Skeletal muscle satellite cell (primary cell): Measurements from ENCODE around the gene PAXX.
"Not testable (repeated sequence)": the region's sequence is repeated elsewhere in the genome, so short reads cannot be mapped to it uniquely, and the experiment has no call there.

ENCODE experiments used
- H3K27me3 ChIP-seq: 2 replicates; pipeline ENCODE4 v1.7.0; 2013; ENCODE audit warnings: low read length; ENCODE audit not compliant: control insufficient read depth, insufficient read depth
- H3K36me3 ChIP-seq: 2 replicates; pipeline ENCODE4 v1.7.0; 2013; ENCODE audit warnings: mild to moderate bottlenecking, control low read depth, low read length; ENCODE audit not compliant: insufficient read depth
- H3K4me1 ChIP-seq: 2 replicates; pipeline ENCODE4 v1.7.0; 2013; ENCODE audit warnings: low read length; ENCODE audit not compliant: control insufficient read depth, insufficient read depth
- H3K4me2 ChIP-seq: 2 replicates; pipeline ENCODE4 v1.7.0; 2013; ENCODE audit warnings: mild to moderate bottlenecking, low read length
- H3K4me3 ChIP-seq: 2 replicates; pipeline ENCODE4 v1.7.0; 2013; ENCODE audit warnings: low read length
- H3K9ac ChIP-seq: 2 replicates; pipeline ENCODE4 v1.7.0; 2013; ENCODE audit warnings: mild to moderate bottlenecking, low read depth, low read length, moderate library complexity
- H3K9me3 ChIP-seq: replicated peaks from 2 replicates; pipeline ENCODE4 v1.7.0; 2013; ENCODE audit warnings: mild to moderate bottlenecking, control low read depth, low read length

Gene PAXX

DNA sequence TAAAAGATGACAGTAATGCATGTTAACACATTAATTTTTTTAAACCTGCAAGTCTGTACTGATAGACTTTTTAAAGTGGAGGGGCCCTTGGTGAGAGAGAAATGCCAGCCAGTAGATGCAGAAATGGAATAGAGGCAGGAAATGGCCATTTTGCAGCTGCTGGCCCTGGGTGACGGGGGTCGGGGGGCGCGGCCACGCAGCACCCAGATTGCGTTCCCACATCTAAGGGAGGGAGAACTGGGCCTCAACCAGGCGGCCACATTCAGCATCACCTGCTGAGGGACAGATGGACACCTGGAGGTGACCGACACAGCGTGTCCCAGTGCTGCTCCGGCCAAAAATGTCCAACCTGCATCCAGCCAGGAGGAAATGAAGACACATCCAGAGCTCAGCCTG, 10.4 kb downstream of the PAXX start:
- Histone ChIP-seq H3K9ac (no peak overlapping the region), H3K27me3 (no peaks in the 10 kb centered on the region), H3K4me1 (peaks cover 17% of the 10 kb centered on the region)

DNA sequence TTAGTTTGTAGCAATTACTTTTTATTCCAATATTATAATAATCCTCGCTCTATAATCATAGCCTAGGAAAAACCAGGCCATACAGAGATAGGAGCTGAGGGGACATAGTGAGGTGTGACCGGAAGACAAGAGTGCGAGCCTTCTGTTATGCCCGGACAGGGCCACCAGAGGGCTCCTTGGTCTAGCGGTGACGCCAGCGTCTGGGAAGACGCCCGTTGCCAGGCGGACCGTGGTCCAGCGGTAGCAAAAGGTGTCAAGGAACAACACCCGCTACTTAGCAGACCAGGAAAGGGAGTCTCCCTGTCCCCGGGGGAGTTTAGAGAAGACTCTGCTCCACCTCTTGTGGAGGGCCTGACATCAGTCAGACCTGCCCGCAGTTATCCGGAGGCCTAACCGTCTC, 12.1 kb downstream of the PAXX start:
- not testable (repeated sequence) for H3K27me3 ChIP-seq

More for the DNA sequence above, 10.4 kb downstream of the PAXX start:
- no peaks in the 10 kb centered on the region for H3K36me3 ChIP-seq
- H3K4me2 ChIP-seq, result no peak overlapping the region
- no peak overlapping the region for H3K4me3 ChIP-seq
- H3K9me3 ChIP-seq, result no peaks in the 10 kb centered on the region

DNA sequence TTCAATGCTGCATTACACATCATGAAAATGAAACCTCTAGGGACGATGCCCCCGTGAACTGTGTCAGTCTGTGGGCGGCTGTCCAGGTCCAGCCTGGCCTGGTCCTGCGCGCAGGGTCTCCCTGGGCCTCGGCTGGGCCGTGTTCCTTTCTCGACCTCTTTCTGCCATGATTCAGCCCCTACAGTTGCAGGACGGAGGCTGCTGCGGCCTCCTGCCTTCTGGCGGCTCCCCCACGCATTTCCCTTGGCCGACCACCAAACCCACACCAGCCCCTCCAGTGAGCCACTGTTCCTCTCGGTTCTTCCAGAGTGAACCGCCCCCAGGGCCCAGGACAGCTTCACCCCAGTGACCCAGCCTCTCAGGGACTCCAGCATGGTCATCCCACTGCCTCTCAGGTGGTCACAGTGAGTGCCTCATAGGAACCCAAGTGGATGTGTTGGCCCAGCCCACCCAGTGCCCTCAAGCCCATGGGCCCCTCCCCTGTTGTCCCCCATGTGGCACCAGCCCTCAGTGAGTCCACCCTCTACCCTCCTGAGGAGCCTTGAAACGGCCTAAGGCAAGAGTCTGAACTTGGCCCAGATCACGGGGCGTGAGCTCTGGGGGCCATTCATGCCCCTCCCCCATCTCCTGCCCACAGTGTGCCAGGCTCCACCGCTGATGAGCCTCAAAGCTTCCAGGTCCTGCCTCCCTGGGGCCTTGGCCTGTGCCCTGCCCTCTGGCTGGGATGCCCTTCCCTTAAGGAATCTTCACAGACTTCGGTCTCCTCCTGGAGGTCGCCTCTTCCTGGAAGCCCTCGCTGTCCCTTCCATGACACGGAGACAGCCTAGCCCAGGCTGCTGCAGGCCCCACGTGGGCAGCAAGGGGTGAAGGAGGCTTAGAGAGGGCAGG, 14.1 kb downstream of the PAXX start:
- Histone ChIP-seq H3K4me3 (no peak overlapping the region), H3K36me3 (peaks cover 3% of the 10 kb centered on the region), H3K27me3 (no peaks in the 10 kb centered on the region), H3K4me2 (no peak overlapping the region), H3K4me1 (no peaks in the 10 kb centered on the region), H3K9me3 (no peaks in the 10 kb centered on the region), H3K9ac (no peak overlapping the region)

More for the DNA sequence above, 12.1 kb downstream of the PAXX start:
- H3K9me3 ChIP-seq, H3K36me3 ChIP-seq, H3K9ac ChIP-seq, H3K4me1 ChIP-seq, H3K4me2 ChIP-seq, H3K4me3 ChIP-seq: not testable (repeated sequence)

DNA sequence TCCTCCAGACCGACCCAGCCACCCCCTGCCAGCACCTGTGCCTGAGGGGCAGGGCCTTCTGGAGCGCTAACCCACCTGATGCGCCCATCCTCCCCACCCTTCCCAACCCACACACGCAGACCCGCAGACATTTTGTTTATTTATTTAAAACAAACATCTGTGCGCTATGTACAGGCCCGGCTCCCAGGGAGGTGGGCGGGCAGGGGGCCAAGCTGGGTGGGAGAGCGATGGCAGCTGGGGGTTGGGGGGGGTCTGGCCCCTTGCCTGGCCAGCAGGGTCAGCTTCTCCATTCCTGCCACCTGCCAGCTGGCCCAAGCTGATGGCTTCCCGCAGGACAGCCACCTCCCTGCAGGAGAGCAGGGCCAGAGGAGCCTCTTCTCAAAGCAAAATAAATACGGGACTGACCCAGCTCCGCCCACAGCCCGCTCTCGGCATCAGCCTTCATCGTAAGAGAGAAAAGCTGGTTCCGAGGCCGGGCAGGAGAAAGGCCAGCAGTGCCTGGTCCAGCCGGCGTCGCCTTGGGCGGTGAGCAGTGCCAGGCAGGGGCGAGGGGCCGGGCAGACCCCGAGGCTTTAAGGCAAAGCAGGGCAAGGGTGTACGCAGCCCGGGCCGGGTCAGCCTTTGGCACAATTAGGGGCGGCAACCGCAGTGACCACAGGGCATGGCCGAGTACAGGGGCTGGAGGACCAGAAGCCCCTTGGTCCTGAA, 15.0 kb downstream of the PAXX start:
- Histone ChIP-seq H3K4me2 (no peak overlapping the region), H3K4me1 (no peaks in the 10 kb centered on the region), H3K9ac (no peak overlapping the region), H3K36me3 (peaks cover 3% of the 10 kb centered on the region), H3K27me3 (no peaks in the 10 kb centered on the region), H3K9me3 (no peaks in the 10 kb centered on the region), H3K4me3 (no peak overlapping the region)

DNA sequence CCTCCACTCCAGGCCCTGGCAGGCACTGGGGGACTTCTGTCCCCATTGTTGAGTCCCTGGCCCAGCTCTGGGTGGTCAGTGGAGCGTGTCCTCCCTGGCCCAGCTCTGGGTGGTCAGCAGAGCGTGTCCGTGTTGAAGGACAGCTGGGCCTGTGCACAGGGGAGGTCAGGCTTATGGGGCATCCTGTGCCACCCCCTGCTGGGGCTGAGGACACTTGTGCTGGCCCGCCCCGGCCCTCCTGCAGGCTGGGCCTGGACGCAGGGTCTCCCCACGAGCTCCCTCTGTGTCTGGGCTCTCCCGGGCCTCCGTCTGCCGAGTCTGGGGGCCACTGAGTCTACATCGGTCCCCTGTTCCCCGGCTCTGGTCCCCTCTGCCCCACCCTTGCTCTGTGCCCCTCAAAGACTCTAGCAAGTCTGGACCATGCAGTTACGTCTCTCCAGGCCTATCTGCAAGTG, 15.6 kb downstream of the PAXX start:
- H3K9me3 ChIP-seq, result no peaks in the 10 kb centered on the region
- H3K4me1 ChIP-seq, result no peaks in the 10 kb centered on the region
- H3K9ac ChIP-seq, result no peak overlapping the region
- H3K4me3 ChIP-seq, result no peak overlapping the region
- H3K4me2 ChIP-seq, result no peak overlapping the region
- peaks cover 3% of the 10 kb centered on the region for H3K36me3 ChIP-seq
- no peaks in the 10 kb centered on the region for H3K27me3 ChIP-seq

DNA sequence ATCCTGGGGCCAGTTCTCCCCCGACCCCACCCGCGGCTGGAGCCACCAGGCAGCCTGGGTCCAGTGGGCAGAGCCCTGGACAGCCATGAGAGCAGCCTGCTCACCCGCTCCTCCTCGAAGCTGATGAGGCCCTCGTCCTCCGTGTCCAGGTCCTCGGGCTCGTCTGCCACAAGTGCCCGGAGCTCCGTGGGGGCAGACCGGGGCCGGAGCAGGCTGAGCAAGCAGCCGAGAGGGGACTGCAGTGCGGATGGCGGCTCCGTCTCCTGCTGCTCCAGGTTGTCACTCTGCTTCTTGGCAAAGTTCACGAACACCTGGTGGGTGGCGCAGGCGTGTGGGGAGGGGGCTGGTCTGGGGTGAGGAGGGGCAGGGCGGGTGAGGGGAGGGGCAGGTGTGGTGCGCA, 16.1 kb downstream of the PAXX start:
- Histone ChIP-seq H3K27me3 (no peaks in the 10 kb centered on the region), H3K36me3 (peaks cover 3% of the 10 kb centered on the region), H3K9ac (no peak overlapping the region)

DNA sequence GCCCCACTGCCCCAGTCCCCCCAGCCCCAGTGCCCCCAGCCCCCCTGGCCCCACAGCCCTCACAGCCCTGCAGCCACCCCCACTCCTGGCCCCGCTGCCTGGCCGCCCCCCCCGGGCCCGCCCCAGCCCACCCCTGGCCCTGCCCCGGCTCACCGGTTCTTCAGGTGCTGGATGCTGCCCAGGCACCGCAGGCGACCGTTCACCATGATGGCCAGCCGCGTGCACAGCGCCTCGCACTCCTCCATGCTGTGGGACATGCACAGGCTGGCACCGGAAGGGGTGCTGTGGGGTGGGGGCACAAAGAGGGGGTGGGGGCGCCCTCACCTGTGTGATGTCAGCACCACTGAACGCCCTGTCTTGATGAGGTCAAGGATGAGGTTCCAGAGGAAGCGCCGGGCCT, 17.0 kb downstream of the PAXX start:
- peaks cover 3% of the 10 kb centered on the region for H3K36me3 ChIP-seq
- no peak overlapping the region for H3K4me3 ChIP-seq
- no peak overlapping the region for H3K4me2 ChIP-seq
- no peak overlapping the region for H3K9ac ChIP-seq
- no peaks in the 10 kb centered on the region for H3K4me1 ChIP-seq
- H3K27me3 ChIP-seq, result no peaks in the 10 kb centered on the region
- H3K9me3 ChIP-seq, result no peaks in the 10 kb centered on the region

More for the DNA sequence above, 16.1 kb downstream of the PAXX start:
- Histone ChIP-seq H3K4me2 (no peak overlapping the region), H3K4me1 (no peaks in the 10 kb centered on the region), H3K4me3 (no peak overlapping the region), H3K9me3 (no peaks in the 10 kb centered on the region)

DNA sequence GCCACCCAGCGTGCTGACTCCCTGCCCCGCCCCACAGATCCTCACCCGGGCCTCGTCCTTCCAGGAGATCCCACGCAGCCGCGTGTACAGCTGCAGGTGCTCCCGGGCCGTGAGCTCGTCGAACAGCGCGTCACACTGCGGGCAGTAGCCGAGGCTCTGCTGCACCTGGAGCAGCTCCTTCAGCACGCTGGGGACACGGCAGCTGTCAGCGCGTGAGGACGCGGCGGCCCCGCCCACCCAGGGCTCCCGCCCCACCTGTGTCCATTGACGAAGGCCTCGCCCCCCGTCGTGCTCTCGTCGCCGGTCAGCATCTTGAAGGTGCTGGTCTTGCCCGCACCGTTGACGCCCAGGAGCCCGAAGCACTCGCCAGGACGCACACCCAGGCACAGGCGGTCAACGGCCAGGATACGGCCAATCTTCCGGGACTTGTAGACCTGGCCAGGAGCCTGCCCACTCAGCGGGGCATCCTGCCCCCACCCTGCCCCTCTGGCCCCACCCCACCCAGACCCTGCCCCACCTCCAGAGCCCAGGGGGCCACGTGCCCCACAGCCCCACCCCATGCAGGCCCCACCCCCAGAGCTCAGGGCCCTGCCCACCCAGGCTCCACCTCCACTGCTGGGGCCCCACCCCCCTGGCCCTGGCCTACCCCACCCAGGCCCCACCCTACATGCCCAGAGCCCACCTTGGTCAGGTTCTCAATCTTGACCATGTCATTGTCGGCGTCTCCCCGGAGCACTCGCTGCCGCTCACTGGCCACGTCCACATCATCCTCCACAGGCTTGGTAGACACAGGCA, 17.9 kb downstream of the PAXX start:
- Histone ChIP-seq H3K9ac (no peak overlapping the region), H3K36me3 (peaks cover 3% of the 10 kb centered on the region)

DNA sequence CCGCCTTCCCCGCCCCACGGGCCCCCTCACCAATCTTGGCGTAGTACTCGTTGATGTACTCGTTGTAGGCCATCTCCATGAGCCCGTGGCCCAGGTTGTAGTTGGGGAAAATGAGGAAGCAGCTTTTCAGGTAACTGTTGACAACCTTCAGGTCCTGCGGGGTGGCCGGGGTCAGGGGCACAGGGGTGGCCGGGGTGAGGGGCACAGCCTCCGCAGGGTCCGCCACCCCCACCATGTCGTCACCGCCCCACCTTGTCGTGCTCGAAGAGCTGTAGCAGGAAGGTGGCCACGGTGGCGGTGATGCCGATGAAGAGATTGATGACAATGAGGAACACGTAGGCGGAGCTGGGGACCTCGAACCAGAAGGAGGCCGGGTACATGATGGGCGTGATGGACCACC, 18.9 kb downstream of the PAXX start:
- Histone ChIP-seq H3K4me2 (no peak overlapping the region), H3K36me3 (peaks cover 6% of the 10 kb centered on the region), H3K4me3 (no peak overlapping the region)

More for the DNA sequence above, 17.9 kb downstream of the PAXX start:
- no peaks in the 10 kb centered on the region for H3K9me3 ChIP-seq
- no peak overlapping the region for H3K4me3 ChIP-seq
- H3K27me3 ChIP-seq, result no peaks in the 10 kb centered on the region
- no peaks in the 10 kb centered on the region for H3K4me1 ChIP-seq
- no peak overlapping the region for H3K4me2 ChIP-seq

DNA sequence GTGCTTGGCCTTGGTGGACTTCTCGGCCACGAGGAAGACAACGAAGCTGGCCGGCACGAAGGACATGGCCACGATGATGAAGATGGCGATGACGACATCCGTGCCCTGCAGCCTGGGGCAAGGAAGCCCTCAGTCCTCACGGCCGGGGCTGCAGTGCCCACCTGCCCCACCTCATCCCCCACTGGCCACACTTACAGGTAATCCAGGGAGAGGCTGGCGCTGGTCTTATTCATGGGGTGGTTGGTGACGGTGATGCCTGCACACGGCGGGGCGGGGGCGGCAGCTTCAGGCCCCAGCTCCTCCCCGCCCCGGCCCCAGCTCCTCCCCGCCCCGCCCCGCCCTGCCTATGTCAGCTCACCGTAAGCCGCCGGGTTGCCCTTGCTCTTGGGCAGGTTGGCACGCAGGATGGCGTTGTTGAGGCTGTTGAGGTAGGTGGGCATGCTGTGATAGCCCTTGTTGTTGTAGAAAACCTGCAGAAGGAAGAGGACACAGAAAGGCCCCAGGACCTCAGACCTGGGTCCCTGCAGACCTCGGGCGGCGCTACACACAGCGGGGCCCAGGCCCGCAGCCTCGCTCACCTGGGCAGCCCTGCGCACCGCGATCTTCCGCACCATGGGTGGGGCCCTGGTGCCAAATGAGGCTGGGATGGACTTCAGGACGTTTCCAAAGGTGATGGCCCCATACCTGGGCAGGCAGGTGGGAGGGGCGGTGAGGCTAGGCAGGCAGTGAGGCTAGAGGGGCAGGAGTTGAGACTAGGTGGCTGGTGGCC, 19.9 kb downstream of the PAXX start:
- H3K4me1 ChIP-seq, result no peaks in the 10 kb centered on the region
- H3K36me3 ChIP-seq, result peaks cover 9% of the 10 kb centered on the region
- no peak overlapping the region for H3K4me3 ChIP-seq
- no peak overlapping the region for H3K9ac ChIP-seq
- no peak overlapping the region for H3K4me2 ChIP-seq
- no peaks in the 10 kb centered on the region for H3K27me3 ChIP-seq
- no peaks in the 10 kb centered on the region for H3K9me3 ChIP-seq

More for the DNA sequence above, 18.9 kb downstream of the PAXX start:
- no peaks in the 10 kb centered on the region for H3K4me1 ChIP-seq
- no peaks in the 10 kb centered on the region for H3K9me3 ChIP-seq
- H3K9ac ChIP-seq, result no peak overlapping the region
- H3K27me3 ChIP-seq, result no peaks in the 10 kb centered on the region
